ENCODE results near the gene TSSK3. TPM values are rescaled to one million over a fixed set of nuclear protein-coding genes. Genes with fewer than 3 reads are reported as not detected.
A peak's percentile ranks its signal among the peaks of the same experiment; 100 is the strongest.

TSSK3 gene
- total RNA-seq, 1 experiment from 2014 or later = 3.9 TPM

DNA sequence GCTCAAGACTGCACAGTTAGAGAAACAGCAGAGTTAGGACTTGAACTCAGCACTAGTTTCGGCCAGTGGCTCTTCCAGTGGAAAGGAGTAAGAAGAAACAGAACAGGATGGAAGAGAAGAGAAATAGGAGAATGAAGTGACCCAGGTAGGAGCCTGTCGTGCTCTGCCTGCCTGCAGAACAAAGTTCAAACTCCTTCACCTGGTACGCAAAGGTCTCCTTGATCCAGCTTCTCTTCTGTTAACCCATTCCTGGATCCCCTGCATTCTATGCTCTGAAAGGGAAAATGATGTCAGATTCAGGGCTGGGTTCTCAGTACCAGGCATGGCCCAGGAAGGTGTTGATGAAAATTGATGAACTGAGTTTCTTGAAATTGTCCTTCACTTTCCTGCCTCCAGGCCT is 3.9 kb upstream of the TSSK3 start:
- H3K27ac ChIP-seq = no peak overlapping the region
- BruUV-seq (replicated peaks) = no TSS peak
- POLR2A ChIA-PET (ENCODE audit: unreplicated experiment) = interaction anchor here (0.6 kb wide), 1 partner anchor 27 kb away, joined by 4 read pairs; no protein-coding TSS in a partner anchor
- CTCF ChIA-PET = no interaction called here
- H3K4me2 ChIP-seq = no peak overlapping the region
- H3K36me3 ChIP-seq (ENCODE audit: low read depth) = no peaks in the 10 kb centered on the region
- no peaks in the 10 kb centered on the region for H3K4me1 ChIP-seq (replicated peaks; ENCODE audit: insufficient read depth)
- no peak overlapping the region for H3K4me3 ChIP-seq
- no peaks in the 10 kb centered on the region for H3K79me2 ChIP-seq (ENCODE audit: low read depth)
- no peaks in the 10 kb centered on the region for H3K9me2 ChIP-seq (ENCODE audit: insufficient read depth)
- no peaks in the 10 kb centered on the region for H4K20me1 ChIP-seq (ENCODE audit: insufficient read depth)
- intact Hi-C loops (cut with micrococcal nuclease; ENCODE audit: unreplicated experiment) = no loop called here
- H2AFZ ChIP-seq = no peak overlapping the region
- TF ChIP-seq, protein P1, sequence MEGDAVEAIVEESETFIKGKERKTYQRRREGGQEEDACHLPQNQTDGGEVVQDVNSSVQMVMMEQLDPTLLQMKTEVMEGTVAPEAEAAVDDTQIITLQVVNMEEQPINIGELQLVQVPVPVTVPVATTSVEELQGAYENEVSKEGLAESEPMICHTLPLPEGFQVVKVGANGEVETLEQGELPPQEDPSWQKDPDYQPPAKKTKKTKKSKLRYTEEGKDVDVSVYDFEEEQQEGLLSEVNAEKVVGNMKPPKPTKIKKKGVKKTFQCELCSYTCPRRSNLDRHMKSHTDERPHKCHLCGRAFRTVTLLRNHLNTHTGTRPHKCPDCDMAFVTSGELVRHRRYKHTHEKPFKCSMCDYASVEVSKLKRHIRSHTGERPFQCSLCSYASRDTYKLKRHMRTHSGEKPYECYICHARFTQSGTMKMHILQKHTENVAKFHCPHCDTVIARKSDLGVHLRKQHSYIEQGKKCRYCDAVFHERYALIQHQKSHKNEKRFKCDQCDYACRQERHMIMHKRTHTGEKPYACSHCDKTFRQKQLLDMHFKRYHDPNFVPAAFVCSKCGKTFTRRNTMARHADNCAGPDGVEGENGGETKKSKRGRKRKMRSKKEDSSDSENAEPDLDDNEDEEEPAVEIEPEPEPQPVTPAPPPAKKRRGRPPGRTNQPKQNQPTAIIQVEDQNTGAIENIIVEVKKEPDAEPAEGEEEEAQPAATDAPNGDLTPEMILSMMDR (conservative IDR thresholded peaks at IDR 0.05) = no peak
- TF ChIP-seq EZH2 (IDR thresholded peaks at IDR 0.05; ENCODE audit: low read depth) = no peak
- DNase-seq = no peak
- peaks cover 26% of the 10 kb centered on the region; the same call in 1 of the 2 replicates for H3F3A ChIP-seq (ENCODE audit: insufficient read depth, low read depth)
- H3K27me3 ChIP-seq (ENCODE audit: insufficient read depth, low read depth) = no peaks in the 10 kb centered on the region
- H3K9me3 ChIP-seq (ENCODE audit: insufficient read depth, low read depth) = no peaks in the 10 kb centered on the region

DNA sequence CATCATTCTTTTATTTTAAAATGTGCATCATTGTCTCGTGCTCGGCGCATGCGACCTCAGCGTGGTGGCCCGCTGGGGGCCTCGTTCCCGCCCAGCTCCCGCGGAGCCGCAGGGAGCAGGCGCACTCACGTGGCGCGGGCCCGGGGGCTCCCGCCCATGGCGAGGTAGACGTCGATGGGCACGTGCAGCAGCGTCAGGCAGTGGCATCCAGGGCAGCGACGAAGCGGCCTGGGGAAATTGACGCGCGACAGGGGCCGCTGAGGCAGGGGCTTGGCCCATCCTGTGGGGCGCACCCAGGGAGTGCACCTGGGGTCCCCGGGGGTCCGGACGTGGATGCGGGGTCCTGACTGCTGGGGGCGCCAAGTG is 1.0 kb upstream of the TSSK3 start:
- Histone ChIP-seq H3K9me3 (ENCODE audit: insufficient read depth, low read depth) (no peaks in the 10 kb centered on the region), H3K4me1 (replicated peaks; ENCODE audit: insufficient read depth) (no peaks in the 10 kb centered on the region), H3K79me2 (ENCODE audit: low read depth) (no peaks in the 10 kb centered on the region), H3K36me3 (ENCODE audit: low read depth) (no peaks in the 10 kb centered on the region), H3K9me2 (ENCODE audit: insufficient read depth) (no peaks in the 10 kb centered on the region), H3K4me2 (no peak overlapping the region; the same call in 1 of the 2 replicates), H3K27ac (no peak overlapping the region), H2AFZ (no peak overlapping the region), H3F3A (ENCODE audit: insufficient read depth, low read depth) (peaks cover 37% of the 10 kb centered on the region; the same call in 1 of the 2 replicates), H3K27me3 (ENCODE audit: insufficient read depth, low read depth) (no peaks in the 10 kb centered on the region), H3K4me3 (no peak overlapping the region; the same call in 1 of the 2 replicates), H4K20me1 (ENCODE audit: insufficient read depth) (no peaks in the 10 kb centered on the region)
- no TSS peak for BruUV-seq (replicated peaks)
- ChIA-PET POLR2A (ENCODE audit: unreplicated experiment) (interaction anchor here (0.6 kb wide), 1 partner anchor 54 kb away, joined by 3 read pairs; no protein-coding TSS in a partner anchor), CTCF (no interaction called here)
- intact Hi-C loops (cut with micrococcal nuclease; ENCODE audit: unreplicated experiment) = no loop called here
- no peak for TF ChIP-seq EZH2 (IDR thresholded peaks at IDR 0.05; ENCODE audit: low read depth)
- TF ChIP-seq, protein P1 (conservative IDR thresholded peaks at IDR 0.05) = no peak
- no peak for DNase-seq

- no TSS peak for BruUV-seq (replicated peaks)
- H3K4me3 ChIP-seq = peak overlapping the region; percentile 27; the same call in 1 of the 2 replicates
- POLR2A ChIA-PET (ENCODE audit: unreplicated experiment) = interaction anchor here (0.6 to 0.7 kb wide), 2 partner anchors 20 to 55 kb away, joined by 3 read pairs; no protein-coding TSS in a partner anchor
These were observed 465 bp upstream of the TSSK3 start for GRCh38 chr1:32361674-32362473.

More at GRCh38 chr1:32361674-32362473, 465 bp upstream of the TSSK3 start:
- no peak for TF ChIP-seq EZH2 (IDR thresholded peaks at IDR 0.05; ENCODE audit: low read depth)
- TF ChIP-seq, protein P1 (conservative IDR thresholded peaks at IDR 0.05) = no peak
- Histone ChIP-seq H3K27ac (no peak overlapping the region), H3F3A (ENCODE audit: insufficient read depth, low read depth) (peaks cover 37% of the 10 kb centered on the region; the same call in 1 of the 2 replicates), H3K79me2 (ENCODE audit: low read depth) (no peaks in the 10 kb centered on the region), H3K4me2 (peak overlapping the region; percentile 60), H3K36me3 (ENCODE audit: low read depth) (peaks cover 3% of the 10 kb centered on the region; the same call in 1 of the 2 replicates), H3K27me3 (ENCODE audit: insufficient read depth, low read depth) (no peaks in the 10 kb centered on the region), H4K20me1 (ENCODE audit: insufficient read depth) (no peaks in the 10 kb centered on the region), H3K9me3 (ENCODE audit: insufficient read depth, low read depth) (no peaks in the 10 kb centered on the region), H2AFZ (no peak overlapping the region), H3K9me2 (ENCODE audit: insufficient read depth) (no peaks in the 10 kb centered on the region), H3K4me1 (replicated peaks; ENCODE audit: insufficient read depth) (no peaks in the 10 kb centered on the region)
- CTCF ChIA-PET = interaction anchor here (0.6 kb wide), 1 partner anchor 72 kb away, joined by 3 read pairs; no protein-coding TSS in a partner anchor
- intact Hi-C loops (cut with micrococcal nuclease; ENCODE audit: unreplicated experiment) = loop anchor here (2.0 kb wide), 1 partner anchor 145 kb away; no protein-coding TSS in a partner anchor
- DNase-seq = peak in 1 of 2 experiments; percentile 35
